ENCODE results near the gene CFAP97D1. TPM values are rescaled to one million over a fixed set of nuclear protein-coding genes. Genes with fewer than 3 reads are reported as not detected.

The CFAP97D1 gene
- total and polyA plus RNA-seq, 2 experiments from 2014 or later = 0.07 to 0.10 TPM

DNA sequence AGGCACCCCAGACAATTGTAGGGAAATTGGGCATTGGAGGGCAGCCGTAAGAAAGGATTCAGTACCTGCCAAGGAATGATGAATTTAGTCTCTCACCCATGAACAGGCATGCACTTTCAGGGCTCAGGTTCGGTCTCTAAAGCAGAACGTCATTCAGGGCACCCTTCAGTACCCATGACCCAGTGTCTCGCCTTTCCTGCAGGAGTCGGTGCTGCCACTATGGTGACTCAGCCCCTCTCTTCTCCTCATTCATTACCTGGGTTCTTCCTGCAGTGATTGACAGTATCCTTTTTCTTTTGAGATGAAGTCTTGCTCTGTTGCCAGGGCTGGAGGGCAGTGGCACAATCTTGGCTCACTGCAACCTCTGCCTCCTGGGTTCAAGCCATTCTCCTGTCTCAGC is 30.1 kb upstream of the CFAP97D1 start (continued):
- TF ChIP-seq, protein P1, sequence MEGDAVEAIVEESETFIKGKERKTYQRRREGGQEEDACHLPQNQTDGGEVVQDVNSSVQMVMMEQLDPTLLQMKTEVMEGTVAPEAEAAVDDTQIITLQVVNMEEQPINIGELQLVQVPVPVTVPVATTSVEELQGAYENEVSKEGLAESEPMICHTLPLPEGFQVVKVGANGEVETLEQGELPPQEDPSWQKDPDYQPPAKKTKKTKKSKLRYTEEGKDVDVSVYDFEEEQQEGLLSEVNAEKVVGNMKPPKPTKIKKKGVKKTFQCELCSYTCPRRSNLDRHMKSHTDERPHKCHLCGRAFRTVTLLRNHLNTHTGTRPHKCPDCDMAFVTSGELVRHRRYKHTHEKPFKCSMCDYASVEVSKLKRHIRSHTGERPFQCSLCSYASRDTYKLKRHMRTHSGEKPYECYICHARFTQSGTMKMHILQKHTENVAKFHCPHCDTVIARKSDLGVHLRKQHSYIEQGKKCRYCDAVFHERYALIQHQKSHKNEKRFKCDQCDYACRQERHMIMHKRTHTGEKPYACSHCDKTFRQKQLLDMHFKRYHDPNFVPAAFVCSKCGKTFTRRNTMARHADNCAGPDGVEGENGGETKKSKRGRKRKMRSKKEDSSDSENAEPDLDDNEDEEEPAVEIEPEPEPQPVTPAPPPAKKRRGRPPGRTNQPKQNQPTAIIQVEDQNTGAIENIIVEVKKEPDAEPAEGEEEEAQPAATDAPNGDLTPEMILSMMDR (conservative IDR thresholded peaks at IDR 0.05; ENCODE audit: low read depth in 2 of 2) = no peak
- TF ChIP-seq CREB1 (CRISPR knock-in tag; IDR thresholded peaks at IDR 0.05; ENCODE audit: low read depth) (no peak), EZH2phosphoT487 (IDR thresholded peaks at IDR 0.05; ENCODE audit: unreplicated experiment) (no peak), ZNF331 (CRISPR knock-in tag; IDR thresholded peaks at IDR 0.05; ENCODE audit: low read depth) (no peak), ZNF114 (CRISPR knock-in tag; IDR thresholded peaks at IDR 0.05) (no peak), NANOG (IDR thresholded peaks at IDR 0.05; ENCODE audit: borderline replicate concordance) (no peak), STAT1 (IDR thresholded peaks at IDR 0.05; ENCODE audit: unreplicated experiment) (no peak), POLR2AphosphoS5 (IDR thresholded peaks at IDR 0.05; ENCODE audit: low read depth) (no peak), EZH2 (IDR thresholded peaks at IDR 0.05; ENCODE audit: low read depth, unreplicated experiment) (no peak)
- TF ChIP-seq, protein P2, sequence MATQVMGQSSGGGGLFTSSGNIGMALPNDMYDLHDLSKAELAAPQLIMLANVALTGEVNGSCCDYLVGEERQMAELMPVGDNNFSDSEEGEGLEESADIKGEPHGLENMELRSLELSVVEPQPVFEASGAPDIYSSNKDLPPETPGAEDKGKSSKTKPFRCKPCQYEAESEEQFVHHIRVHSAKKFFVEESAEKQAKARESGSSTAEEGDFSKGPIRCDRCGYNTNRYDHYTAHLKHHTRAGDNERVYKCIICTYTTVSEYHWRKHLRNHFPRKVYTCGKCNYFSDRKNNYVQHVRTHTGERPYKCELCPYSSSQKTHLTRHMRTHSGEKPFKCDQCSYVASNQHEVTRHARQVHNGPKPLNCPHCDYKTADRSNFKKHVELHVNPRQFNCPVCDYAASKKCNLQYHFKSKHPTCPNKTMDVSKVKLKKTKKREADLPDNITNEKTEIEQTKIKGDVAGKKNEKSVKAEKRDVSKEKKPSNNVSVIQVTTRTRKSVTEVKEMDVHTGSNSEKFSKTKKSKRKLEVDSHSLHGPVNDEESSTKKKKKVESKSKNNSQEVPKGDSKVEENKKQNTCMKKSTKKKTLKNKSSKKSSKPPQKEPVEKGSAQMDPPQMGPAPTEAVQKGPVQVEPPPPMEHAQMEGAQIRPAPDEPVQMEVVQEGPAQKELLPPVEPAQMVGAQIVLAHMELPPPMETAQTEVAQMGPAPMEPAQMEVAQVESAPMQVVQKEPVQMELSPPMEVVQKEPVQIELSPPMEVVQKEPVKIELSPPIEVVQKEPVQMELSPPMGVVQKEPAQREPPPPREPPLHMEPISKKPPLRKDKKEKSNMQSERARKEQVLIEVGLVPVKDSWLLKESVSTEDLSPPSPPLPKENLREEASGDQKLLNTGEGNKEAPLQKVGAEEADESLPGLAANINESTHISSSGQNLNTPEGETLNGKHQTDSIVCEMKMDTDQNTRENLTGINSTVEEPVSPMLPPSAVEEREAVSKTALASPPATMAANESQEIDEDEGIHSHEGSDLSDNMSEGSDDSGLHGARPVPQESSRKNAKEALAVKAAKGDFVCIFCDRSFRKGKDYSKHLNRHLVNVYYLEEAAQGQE (IDR thresholded peaks at IDR 0.05; ENCODE audit: unreplicated experiment) = no peak

DNA sequence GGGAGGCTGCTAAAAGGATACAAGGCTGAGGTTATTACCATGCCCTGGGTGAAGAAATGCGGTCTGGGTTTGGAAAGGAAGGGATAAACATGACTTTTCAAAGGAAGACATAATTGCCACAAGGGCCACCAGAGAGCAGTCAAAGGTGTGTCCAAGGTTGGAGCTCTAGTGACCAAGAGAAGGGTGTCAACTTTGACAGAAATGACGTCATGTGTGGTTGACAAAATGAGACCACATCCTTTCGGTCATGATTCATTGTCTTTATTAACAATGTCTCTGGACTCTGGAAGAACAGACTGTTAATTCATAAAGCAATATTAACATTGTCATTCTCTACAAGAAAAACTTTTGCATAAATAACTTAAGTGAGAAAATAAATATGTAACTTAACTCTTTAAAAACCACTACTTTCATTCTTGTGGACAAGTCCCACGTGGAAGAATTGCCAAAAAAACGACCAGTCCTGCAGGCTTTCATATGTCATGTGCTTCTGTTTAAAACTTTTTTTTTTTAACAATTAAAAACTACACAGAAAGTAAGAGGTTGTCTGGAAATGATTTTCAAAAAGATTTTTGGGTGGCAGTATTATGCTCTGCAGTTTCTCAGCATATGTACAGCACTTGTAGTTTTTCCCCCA is 26.6 kb upstream of the CFAP97D1 start:
- H3K9me2 ChIP-seq (ENCODE audit: insufficient read depth) = no peaks in the 10 kb centered on the region
- no peak overlapping the region for H3K27ac ChIP-seq (ENCODE audit: low read depth)
- Mint-ChIP-seq H3K4me1 (peaks cover 33% of the 10 kb centered on the region), H3K9me3 (no peaks in the 10 kb centered on the region), H3K27me3 (ENCODE audit: insufficient read depth, low read depth, poor library complexity) (peaks cover 22% of the 10 kb centered on the region), H3K4me3 (no peak overlapping the region), H3K27ac (no peak overlapping the region), H3K36me3 (ENCODE audit: low read depth) (no peaks in the 10 kb centered on the region)
- H3K4me2 ChIP-seq = no peak overlapping the region
- ATAC-seq = no peak
- H2AFZ ChIP-seq = no peak overlapping the region
- H3K4me3 ChIP-seq = no peak overlapping the region
- H3K79me2 ChIP-seq (replicated peaks; ENCODE audit: insufficient read depth) = no peaks in the 10 kb centered on the region
- DNase-seq (ENCODE audit: low spot score) = no peak
- H4K20me1 ChIP-seq (replicated peaks; ENCODE audit: insufficient read depth) = no peaks in the 10 kb centered on the region
- no peaks in the 10 kb centered on the region for H3K36me3 ChIP-seq (ENCODE audit: insufficient read depth)
- peaks cover 7% of the 10 kb centered on the region; the same call in 1 of the 2 replicates for H3F3A ChIP-seq (replicated peaks; ENCODE audit: low read depth)
- H3K4me1 ChIP-seq (ENCODE audit: insufficient read depth) = peaks cover 11% of the 10 kb centered on the region
- TF ChIP-seq POLR2AphosphoS5 (IDR thresholded peaks at IDR 0.05; ENCODE audit: low read depth) = no peak
- TF ChIP-seq, protein P1 (conservative IDR thresholded peaks at IDR 0.05; ENCODE audit: low read depth in 2 of 2) = no peak
- peaks cover 30% of the 10 kb centered on the region for H3K27me3 ChIP-seq (ENCODE audit: insufficient read depth)

Measured in GM23338 (cell line).